Stimulated activated CD8-positive, alpha-beta memory T cell treated with anti-CD3 and anti-CD28 coated beads, Interleukin-4, amount 100 ng/mL, for 4 hours (primary cell): ENCODE results near the gene PPP1R36.
"Not testable (repeated sequence)": the region's sequence is repeated elsewhere in the genome, so short reads cannot be mapped to it uniquely, and the experiment has no call there.

ENCODE experiments used
- DNase-seq, 2 donors: peaks; one replicate each; pipeline ENCODE4 v3.0.0-alpha.2; 2020; ENCODE audit warnings: low read depth in 2 of 2, low spot score in 1 of 2

PPP1R36 gene

DNA sequence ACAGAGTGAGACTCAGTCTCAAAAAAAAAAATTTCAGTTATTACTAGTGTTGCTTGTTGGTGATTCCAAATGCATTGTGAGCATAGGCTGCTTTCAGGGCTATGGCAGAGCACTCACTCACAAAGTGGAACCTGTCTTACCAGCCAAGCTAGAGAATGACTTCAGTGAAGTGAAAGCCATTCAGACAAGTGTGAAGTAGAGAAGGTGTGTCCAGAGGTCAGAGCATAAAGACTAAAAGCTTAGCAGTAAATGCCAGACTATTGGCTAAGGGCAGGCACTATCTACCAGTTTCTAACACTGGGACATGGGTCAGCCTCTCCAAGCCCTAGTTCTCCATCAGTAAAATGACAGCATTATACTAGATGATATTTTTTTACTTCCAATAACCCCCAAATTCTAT lies 12.7 kb downstream of the PPP1R36 start:
- DNase-seq: no peak

DNA sequence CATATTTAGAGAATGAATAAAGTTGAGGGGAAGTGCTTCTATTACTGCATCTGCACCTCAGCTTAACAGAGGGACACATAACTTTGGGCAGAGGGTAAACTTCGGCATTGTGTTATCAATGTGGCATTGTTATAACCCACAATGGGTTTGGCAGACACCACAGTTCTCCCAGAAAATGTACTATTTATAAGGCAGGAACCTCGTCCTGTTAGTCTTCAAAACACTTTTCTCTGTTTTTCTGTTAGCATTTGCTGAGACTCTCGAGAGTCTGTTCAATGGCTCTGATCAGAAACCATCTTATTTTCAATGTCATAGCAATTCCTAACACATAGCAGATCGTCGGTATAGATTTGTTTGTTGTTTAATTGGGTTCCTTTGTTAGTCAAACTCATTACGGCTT lies 13.9 kb downstream of the PPP1R36 start:
- no peak for DNase-seq

- no peak for DNase-seq
Measured at GRCh38 chr14:64566651-64567122, 16.9 kb downstream of the PPP1R36 start.

- no peak for DNase-seq
Measured at GRCh38 chr14:64569138-64569631, 19.4 kb downstream of the PPP1R36 start.

- not testable (repeated sequence) for DNase-seq
Measured at GRCh38 chr14:64569646-64570045, 19.9 kb downstream of the PPP1R36 start.

DNA sequence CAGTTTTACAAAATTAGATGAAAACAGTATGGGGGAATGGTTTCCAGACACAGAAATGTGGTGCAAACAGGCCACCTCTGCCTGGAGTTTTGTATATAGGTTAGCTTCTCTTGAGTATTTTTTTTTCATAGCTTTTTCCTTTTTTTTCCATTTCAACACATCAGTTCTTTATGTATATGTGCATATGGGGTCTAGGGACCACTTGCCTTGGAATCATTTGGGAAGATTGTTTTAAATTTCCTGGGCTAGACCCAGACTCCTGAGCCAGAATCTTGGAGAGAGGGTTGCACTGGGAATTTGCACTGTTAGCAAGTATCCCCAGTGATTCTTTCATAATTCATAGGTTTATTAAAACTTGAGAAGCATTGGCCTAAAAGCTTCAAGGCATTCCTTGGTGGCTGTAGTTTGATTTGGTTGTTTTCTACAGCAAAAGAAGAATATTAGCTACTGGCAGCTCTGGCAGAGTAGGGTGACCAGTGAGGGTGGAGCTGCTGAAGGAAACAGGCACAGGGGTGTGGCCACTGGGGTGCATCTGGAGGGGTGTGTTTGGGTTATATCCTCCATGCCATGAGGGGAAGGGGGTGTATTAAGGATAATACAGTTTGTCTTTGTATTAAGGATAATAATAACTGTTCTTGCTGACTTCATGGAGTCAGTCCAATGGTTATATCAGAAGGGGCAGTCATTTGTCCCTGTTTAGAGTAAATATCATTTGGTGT lies 22.8 kb downstream of the PPP1R36 start:
- no peak for DNase-seq

- DNase-seq: no peak
Measured at GRCh38 chr14:64573109-64573508, 23.3 kb downstream of the PPP1R36 start.

- no peak for DNase-seq
Measured at GRCh38 chr14:64574371-64575107, 24.8 kb downstream of the PPP1R36 start.

DNA sequence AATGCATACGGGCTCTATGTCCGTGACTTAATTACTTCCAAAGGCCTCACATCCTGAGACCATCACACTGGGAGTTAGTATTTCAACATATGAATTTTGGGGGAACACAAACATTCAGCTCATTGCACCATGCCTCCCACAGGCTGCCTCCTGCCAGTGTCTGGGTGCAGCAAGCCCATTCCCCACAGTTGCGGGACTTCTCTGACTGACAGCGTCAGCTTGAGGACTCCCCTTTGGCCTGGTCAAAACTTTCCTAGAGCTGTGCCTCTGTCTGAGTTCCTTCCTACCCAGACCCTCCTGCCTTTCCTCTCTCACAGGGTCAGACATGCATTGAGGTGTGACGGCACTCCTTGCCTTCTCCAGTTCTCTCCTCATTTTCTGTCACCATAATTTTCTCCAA lies 27.4 kb downstream of the PPP1R36 start:
- no peak for DNase-seq

GRCh38 chr14:64580467-64580866 lies 30.7 kb downstream of the PPP1R36 start:
- no peak for DNase-seq

DNA sequence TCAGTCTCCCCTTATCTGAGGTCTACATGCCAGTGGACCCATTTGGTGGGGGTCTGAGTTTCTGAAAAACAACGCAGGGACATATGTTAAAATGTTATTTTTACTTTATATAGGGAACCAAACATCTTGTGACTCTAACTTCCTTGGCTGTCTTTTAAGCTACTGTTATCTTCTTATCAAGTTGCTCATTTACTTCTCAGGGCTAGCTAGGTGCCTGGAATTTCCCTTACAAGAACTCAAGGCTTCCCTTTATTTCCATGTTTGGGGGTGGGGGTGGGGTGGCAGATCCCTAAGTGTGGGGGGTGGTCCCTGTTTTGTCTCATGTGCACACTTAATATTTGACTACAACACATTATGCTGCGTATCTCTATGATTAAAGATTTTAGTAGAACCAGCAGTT lies 31.6 kb downstream of the PPP1R36 start:
- no peak for DNase-seq

GRCh38 chr14:64581817-64582216 lies 32.1 kb downstream of the PPP1R36 start:
- DNase-seq: no peak

- no peak for DNase-seq
Measured at GRCh38 chr14:64584190-64584589, 34.4 kb downstream of the PPP1R36 start.

- DNase-seq: no peak
Measured at GRCh38 chr14:64591809-64592208, 42.0 kb downstream of the PPP1R36 start.

GRCh38 chr14:64594438-64594837 lies 44.7 kb downstream of the PPP1R36 start:
- DNase-seq: no peak

DNA sequence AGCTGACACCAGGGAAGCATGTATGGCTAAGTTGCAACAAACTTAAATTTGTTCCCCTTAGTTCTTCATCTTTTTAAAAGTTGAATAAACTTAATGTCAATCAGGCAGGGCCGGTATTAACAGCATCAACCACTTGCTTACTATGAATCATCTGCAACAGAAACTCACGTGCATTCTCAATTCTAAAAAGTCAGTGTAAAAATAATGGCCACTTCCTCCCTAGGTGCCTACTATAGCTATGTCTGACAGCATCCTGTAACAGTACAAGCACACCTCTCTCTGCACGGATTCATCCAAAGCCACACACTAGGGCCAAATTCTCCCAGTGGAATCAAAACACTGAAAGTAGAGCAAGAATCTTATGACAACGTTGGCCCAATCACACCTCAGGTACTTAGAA lies 48.6 kb downstream of the PPP1R36 start:
- DNase-seq: no peak

- no peak for DNase-seq
Measured at GRCh38 chr14:64601571-64601970, 51.8 kb downstream of the PPP1R36 start.

- no peak for DNase-seq
Measured at GRCh38 chr14:64602826-64603225, 53.1 kb downstream of the PPP1R36 start.

DNA sequence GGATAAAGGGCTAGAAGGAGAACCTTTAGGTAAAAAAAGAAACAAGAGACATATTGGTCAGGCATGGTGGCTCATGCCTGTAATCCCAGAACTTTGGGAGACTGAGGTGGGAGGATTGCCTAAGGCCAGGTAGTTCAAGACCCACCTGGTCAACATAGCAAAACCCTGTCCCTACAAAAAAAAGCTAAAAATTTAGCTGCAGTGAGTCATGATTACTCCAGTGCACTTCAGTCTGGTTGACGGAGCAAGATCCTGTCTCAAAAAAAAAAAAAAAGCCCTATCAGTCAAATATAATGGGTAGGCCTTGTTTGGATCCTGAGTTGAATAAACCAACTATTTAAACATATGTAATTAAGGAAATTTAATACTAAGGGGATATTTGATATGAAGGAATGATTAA lies 54.2 kb downstream of the PPP1R36 start:
- DNase-seq: no peak

GRCh38 chr14:64604881-64605280 lies 55.1 kb downstream of the PPP1R36 start:
- DNase-seq: no peak

GRCh38 chr14:64605926-64606685 lies 56.3 kb downstream of the PPP1R36 start:
- no peak for DNase-seq
